ENCODE results near the gene PROSER2.

DNA sequence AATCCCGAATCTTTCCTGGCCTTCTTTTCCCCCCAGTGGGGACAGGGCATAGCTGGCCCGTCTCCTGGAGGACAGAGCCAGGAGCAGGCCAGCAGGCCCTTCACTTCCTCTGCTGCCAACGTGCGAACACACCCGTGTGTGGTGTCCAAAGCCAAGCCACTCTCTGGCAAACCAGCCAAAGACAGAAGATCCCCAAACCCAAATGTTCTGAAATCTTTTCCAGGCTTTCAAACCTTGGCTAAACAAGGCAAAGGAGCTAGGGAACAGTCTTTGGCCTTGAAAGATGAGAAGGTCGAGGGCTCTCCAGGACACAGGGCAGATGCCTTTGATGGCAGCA, 63.0 kb downstream of the PROSER2 start:
- no peak for TF ChIP-seq EZH2 (optimal IDR thresholded peaks at IDR 0.05; ENCODE audit: low read depth, low read length)
- TF ChIP-seq, protein P1, sequence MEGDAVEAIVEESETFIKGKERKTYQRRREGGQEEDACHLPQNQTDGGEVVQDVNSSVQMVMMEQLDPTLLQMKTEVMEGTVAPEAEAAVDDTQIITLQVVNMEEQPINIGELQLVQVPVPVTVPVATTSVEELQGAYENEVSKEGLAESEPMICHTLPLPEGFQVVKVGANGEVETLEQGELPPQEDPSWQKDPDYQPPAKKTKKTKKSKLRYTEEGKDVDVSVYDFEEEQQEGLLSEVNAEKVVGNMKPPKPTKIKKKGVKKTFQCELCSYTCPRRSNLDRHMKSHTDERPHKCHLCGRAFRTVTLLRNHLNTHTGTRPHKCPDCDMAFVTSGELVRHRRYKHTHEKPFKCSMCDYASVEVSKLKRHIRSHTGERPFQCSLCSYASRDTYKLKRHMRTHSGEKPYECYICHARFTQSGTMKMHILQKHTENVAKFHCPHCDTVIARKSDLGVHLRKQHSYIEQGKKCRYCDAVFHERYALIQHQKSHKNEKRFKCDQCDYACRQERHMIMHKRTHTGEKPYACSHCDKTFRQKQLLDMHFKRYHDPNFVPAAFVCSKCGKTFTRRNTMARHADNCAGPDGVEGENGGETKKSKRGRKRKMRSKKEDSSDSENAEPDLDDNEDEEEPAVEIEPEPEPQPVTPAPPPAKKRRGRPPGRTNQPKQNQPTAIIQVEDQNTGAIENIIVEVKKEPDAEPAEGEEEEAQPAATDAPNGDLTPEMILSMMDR (IDR thresholded peaks at IDR 0.05; ENCODE audit: low read length): no peak

Data from MM.1S (cell line).